Hepatocyte (in vitro differentiated cells): ENCODE results near the gene SYT1.

ENCODE experiments used
- CTCF ChIP-seq: fragments of 200-600 bp; sonication (generic); IDR thresholded peaks from 2 replicates; pipeline ENCODE4 v1.5.1; 2016; ENCODE audit warnings: antibody characterized with exemption, mild to moderate bottlenecking; ENCODE audit not compliant: poor library complexity
- EZH2 ChIP-seq: fragments of 200-600 bp; sonication (generic); IDR thresholded peaks from 2 replicates; pipeline ENCODE4 v1.6.1; 2016; ENCODE audit warnings: antibody characterized with exemption, mild to moderate bottlenecking, borderline replicate concordance
- EZH2phosphoT487 ChIP-seq: fragments of 200-600 bp; sonication (generic); IDR thresholded peaks from one replicate; pipeline ENCODE4 v1.6.1; 2018; ENCODE audit warnings: antibody characterized with exemption, mild to moderate bottlenecking, low read depth, moderate library complexity; ENCODE audit not compliant: unreplicated experiment, severe bottlenecking

GRCh38 chr12:78820946-78821345, 43.6 kb upstream of the SYT1 start:
- no peak for TF ChIP-seq CTCF
- no peak for TF ChIP-seq EZH2
- TF ChIP-seq EZH2phosphoT487: no peak
